Kidney (tissue), 14 donors: ENCODE measurements around the gene ATE1. TPM values are rescaled to one million over a fixed set of nuclear protein-coding genes. Genes with fewer than 3 reads are reported as not detected.

Source experiments
- DNase-seq, 5 donors: peaks; one replicate each; pipeline ENCODE4 v3.0.0-alpha.2; 2013 to 2020
- FAIRE-seq: peaks from 2 replicates; lab custom pipeline; 2012; peaks lifted over from hg19 to GRCh38; lab: Jason Lieb, UNC
- H3K27ac ChIP-seq, 2 donors: one replicate each; pipeline ENCODE4 v1.7.0; 2013; ENCODE audit warnings: low read depth in 2 of 2, low read length in 2 of 2, inconsistent platforms in 1 of 2
- H3K27me3 ChIP-seq: one replicate; pipeline ENCODE4 v1.7.1; 2013; ENCODE audit warnings: low read length, inconsistent platforms; ENCODE audit not compliant: control insufficient read depth, insufficient read depth
- H3K36me3 ChIP-seq, 3 donors: one replicate each; pipeline versions ENCODE4 v1.7.0 to v1.7.1; 2013; ENCODE audit warnings: low read length in 3 of 3, control low read depth in 1 of 3, inconsistent platforms in 1 of 3; ENCODE audit not compliant: insufficient read depth in 3 of 3, control insufficient read depth in 2 of 3
- H3K4me1 ChIP-seq, 3 donors: one replicate each; pipeline versions ENCODE4 v1.7.0 to v1.7.1; 2013; ENCODE audit warnings: low read length in 3 of 3, inconsistent platforms in 1 of 3, low read depth in 1 of 3; ENCODE audit not compliant: control insufficient read depth in 2 of 3, insufficient read depth in 2 of 3
- H3K4me3 ChIP-seq, 3 donors: one replicate each; pipeline versions ENCODE4 v1.7.0 to v1.8.1; 2013; ENCODE audit warnings: low read length in 3 of 3, control low read depth in 1 of 3, inconsistent platforms in 1 of 3
- H3K9ac ChIP-seq, 3 donors: one replicate each; pipeline versions ENCODE4 v1.7.0 to v1.7.1; 2013; ENCODE audit warnings: low read length in 3 of 3, control low read depth in 1 of 3, inconsistent platforms in 1 of 3
- H3K9me3 ChIP-seq, 3 donors: one replicate each; pipeline versions ENCODE4 v1.7.0 to v1.7.1; 2013; ENCODE audit warnings: low read length in 3 of 3, control low read depth in 1 of 3, inconsistent platforms in 1 of 3; ENCODE audit not compliant: control insufficient read depth in 2 of 3, insufficient read depth in 1 of 3
- intact Hi-C: fragments of 100-400 bp; cut with DNase I; formaldehyde crosslinking; loops from one replicate; pipeline ENCODE4 v1.11.1; 2022
- polyA plus RNA-seq: library from polyadenylated mRNA; stranded (reverse); fragments of 350-450 nt; fragmentation: Illumina TruSeq; extraction: RNeasy Lipid Tissue Mini Kit (QIAGEN cat#74804); gene quantifications from one replicate; pipeline ENCODE4 v1.2.3, GENCODE V29; 2014; ENCODE audit warnings: low read depth, low replicate concordance; ENCODE audit not compliant: insufficient read depth
- total RNA-seq: library from RNA; stranded (reverse); fragmentation: NEBNext Ultra II Directional; extraction: Animal tissue kit (Norgen Biotek cat#: 25700); gene quantifications from one replicate; pipeline ENCODE4 v1.2.1, GENCODE V29; 2021
- TF ChIP-seq, protein P1 (sequence below): IDR thresholded peaks from 3 replicates; pipeline ENCODE4 v1.5.1; 2012; ENCODE audit warnings: mild to moderate bottlenecking, moderate library complexity, borderline replicate concordance; ENCODE audit not compliant: insufficient read depth; ENCODE audit errors: extremely low read depth
- donor health status: control.
- donor health status: control.
- donor health status: control.
- donor health status: control.
- donor health status: control.
- donor health status: DM: yes; HTN: yes; CAD: no.
- donor health status: Normal renal cell carcinoma (clear cell type).

The ATE1 gene
- total and polyA plus RNA-seq, 2 donors from 2014 or later, result 9.8 to 31.0 TPM

GRCh38 chr10:121949049-121949448, 21.2 kb upstream of the ATE1 start:
- no peaks in the 10 kb centered on the region for H3K27me3 ChIP-seq
- TF ChIP-seq, protein P1, sequence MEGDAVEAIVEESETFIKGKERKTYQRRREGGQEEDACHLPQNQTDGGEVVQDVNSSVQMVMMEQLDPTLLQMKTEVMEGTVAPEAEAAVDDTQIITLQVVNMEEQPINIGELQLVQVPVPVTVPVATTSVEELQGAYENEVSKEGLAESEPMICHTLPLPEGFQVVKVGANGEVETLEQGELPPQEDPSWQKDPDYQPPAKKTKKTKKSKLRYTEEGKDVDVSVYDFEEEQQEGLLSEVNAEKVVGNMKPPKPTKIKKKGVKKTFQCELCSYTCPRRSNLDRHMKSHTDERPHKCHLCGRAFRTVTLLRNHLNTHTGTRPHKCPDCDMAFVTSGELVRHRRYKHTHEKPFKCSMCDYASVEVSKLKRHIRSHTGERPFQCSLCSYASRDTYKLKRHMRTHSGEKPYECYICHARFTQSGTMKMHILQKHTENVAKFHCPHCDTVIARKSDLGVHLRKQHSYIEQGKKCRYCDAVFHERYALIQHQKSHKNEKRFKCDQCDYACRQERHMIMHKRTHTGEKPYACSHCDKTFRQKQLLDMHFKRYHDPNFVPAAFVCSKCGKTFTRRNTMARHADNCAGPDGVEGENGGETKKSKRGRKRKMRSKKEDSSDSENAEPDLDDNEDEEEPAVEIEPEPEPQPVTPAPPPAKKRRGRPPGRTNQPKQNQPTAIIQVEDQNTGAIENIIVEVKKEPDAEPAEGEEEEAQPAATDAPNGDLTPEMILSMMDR, result no peak
- H3K9me3 ChIP-seq, result no peaks in the 10 kb centered on the region
- DNase-seq (no peak), FAIRE-seq (no peak)
- intact Hi-C loops, result no loop called here
- no peak overlapping the region for H3K4me3 ChIP-seq
- H3K27ac ChIP-seq, result no peak overlapping the region
- no peak overlapping the region for H3K9ac ChIP-seq
- H3K4me1 ChIP-seq, result no peaks in the 10 kb centered on the region
- no peaks in the 10 kb centered on the region for H3K36me3 ChIP-seq

- Histone ChIP-seq H3K4me3 (no peak overlapping the region), H3K36me3 (no peaks in the 10 kb centered on the region), H3K27me3 (no peaks in the 10 kb centered on the region), H3K9ac (no peak overlapping the region), H3K27ac (no peak overlapping the region), H3K9me3 (no peaks in the 10 kb centered on the region), H3K4me1 (no peaks in the 10 kb centered on the region)
- no peak for FAIRE-seq
- intact Hi-C loops, result no loop called here
- TF ChIP-seq, protein P1, result no peak
- no peak for DNase-seq
Observed at GRCh38 chr10:121947343-121948330, 19.8 kb upstream of the ATE1 start.

GRCh38 chr10:121942749-121943416, 15.1 kb upstream of the ATE1 start:
- TF ChIP-seq, protein P1, result no peak
- intact Hi-C loops, result no loop called here
- no peak overlapping the region for H3K4me3 ChIP-seq
- H3K9ac ChIP-seq, result no peak overlapping the region
- no peak for FAIRE-seq
- no peaks in the 10 kb centered on the region for H3K4me1 ChIP-seq
- no peaks in the 10 kb centered on the region for H3K36me3 ChIP-seq
- H3K27me3 ChIP-seq, result no peaks in the 10 kb centered on the region
- DNase-seq, result peak in 1 of 5 donors; percentile 52
- no peak overlapping the region for H3K27ac ChIP-seq
- H3K9me3 ChIP-seq, result no peaks in the 10 kb centered on the region
